NCI-H345 treated with DMSO at 0.1 percent for 48 hours (cell line): ENCODE data around the gene SETD2.
"Not testable (repeated sequence)": the region's sequence is repeated elsewhere in the genome, so short reads cannot be mapped to it uniquely, and the experiment has no call there.

Experiments used
- DNase-seq: peaks from one replicate; lab custom pipeline; 2025; ENCODE audit not compliant: unreplicated experiment; lab: John Stamatoyannopoulos, UW

Gene SETD2

DNA sequence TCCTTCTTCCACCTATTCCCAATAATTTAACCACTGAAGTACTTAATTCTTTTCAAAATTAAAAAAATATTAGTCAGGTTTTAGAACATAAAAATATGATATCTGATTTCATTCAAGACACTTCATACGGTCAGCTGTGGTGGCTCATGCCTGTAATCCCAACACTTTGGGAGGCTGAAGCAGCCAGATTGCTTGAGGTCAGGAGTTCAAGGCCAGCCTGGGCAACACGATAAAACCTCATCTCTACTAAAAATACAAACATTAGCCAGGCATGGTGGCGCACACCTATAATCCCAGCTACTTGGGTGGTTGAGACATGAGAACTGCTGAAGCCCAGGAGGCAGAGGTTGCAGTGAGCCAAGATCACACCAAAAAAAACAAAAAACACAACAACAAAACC is 127.8 kb downstream of the SETD2 start:
- DNase-seq: no peak

DNA sequence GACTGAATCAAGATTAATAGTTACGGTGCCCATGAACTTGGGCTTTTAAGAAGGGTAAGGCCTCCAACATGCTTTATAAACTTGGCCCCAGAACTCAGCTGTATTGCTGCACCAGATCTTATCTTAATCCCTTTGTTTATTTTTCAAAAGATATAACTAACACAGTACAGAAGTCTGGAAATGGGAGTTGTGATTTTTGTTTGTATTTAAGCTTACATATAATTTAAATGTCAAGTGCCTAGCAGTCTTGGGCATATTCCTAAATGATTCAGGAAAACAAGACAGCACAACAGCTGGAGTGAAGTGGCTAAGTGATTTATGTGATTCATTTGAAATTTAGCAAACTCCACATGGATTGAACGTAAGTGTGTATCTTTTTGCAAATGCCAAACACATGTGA is 128.3 kb downstream of the SETD2 start:
- no peak for DNase-seq

DNA sequence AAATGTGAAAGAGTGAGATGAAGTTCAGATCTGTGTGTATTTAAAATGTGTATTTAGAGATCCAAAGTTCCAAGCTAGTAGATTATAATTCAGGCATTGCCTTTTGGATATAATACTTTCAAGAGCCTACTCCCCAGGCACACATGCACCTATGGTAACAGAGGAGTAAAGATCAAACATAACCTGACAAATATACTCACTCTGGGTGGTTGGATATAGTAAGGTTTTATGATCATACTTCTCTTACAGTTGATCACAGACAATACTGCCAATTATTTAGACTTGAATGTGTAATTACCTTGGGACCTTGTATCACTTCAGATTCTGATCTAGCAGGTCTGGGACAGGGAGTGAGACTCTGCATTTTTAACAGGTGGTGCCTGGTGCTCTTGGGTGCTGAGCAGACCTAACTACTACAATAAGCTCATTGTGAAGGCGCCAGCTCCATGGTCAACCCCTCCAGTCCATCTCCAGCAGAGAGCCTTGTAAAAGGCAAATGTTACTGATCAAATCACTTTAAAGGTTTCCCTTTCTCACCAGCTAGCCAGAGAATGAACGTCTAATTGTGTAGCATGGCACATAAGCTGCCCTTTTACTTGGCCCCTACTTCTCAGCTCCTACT is 128.9 kb downstream of the SETD2 start:
- DNase-seq: no peak

DNA sequence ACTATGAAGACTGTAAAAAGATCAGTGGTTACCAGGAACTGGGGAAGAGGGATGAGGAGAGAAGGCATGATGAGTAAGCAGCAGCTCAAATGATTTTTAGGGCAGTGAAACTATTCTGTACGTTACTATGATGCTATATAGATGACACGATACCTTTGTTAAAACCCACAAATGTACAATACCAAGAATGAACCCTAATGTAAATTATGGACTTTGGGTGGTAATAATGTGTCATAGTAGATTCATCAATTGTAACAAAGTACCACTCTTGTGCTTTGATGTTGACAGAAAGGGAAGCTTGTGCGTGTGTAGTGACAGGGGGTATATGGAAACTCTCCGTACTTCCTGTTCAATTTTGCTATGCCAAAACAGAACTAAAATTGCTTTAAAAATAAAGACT is 132.9 kb downstream of the SETD2 start:
- DNase-seq: not testable (repeated sequence)

DNA sequence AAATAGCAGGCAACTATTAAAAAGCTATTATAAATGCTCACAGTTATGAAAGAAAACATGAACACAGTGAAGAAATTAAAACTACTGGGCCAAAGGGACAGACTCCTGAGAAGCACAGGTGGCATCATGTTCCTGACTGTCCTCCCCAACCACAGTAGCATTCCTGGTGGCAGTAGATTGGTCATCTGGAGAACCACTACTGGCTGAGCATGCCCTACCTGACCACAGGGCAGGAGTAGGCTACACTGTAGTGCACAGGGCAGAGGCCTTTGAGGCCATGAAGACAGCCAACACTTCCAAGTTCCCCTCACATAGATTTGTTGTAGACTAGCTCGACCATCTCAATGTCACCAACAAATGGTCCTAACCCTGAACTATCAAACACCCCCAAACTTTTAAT is 135.2 kb downstream of the SETD2 start:
- DNase-seq: no peak

DNA sequence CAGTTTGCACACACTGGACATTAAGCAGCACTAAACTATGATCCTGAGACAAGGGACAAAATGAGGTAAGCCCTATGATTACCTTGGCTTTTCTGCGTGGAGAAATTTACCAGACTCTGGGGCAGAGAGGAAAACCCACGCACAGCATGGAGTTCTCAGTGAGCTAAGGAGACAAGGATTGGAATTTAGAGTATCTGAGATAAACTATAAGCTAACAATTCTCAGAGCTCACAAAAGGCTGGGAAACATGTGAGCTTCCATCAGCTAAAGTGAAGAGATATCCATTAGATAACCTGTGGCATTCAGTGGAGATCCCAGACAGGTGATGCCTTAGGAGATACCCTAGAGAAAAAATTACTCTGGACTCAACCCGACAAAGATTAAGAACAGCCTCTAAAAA is 135.8 kb downstream of the SETD2 start:
- no peak for DNase-seq

DNA sequence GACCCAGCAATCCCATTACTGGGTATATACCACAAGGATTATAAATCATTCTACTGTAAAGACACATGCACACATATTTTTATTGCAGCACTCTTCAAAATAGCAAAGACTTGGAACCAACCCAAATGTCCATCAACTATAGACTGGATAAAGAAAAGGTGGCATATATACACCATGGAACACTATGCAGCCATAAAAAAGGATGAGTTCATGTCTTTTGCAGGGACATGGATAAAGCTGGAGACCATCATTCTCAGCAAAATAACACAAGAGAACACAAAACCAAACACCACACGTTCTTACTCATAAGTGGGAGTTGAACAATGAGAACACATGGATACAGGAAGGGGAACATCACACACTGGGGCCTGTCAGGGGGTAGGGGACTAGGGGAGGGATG is 137.5 kb downstream of the SETD2 start:
- not testable (repeated sequence) for DNase-seq

DNA sequence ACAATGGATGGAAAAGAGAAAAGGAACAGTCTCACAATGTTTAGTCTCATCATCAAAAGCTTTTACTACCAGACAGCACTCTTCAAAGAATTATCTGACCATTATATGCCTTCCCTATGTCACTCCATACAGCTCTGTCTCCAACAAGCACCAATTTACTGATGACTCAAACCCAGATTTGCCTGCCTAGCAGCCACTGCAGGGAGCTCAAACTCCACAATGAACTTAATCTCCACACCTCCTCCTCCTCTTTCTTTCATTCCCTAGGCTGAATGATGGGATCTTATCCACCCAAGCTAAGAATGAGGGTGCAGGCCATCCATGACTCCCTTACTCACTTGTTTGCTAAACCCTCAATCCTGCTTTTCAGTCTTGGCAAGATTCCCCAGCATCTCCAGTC is 139.0 kb downstream of the SETD2 start:
- DNase-seq: no peak

DNA sequence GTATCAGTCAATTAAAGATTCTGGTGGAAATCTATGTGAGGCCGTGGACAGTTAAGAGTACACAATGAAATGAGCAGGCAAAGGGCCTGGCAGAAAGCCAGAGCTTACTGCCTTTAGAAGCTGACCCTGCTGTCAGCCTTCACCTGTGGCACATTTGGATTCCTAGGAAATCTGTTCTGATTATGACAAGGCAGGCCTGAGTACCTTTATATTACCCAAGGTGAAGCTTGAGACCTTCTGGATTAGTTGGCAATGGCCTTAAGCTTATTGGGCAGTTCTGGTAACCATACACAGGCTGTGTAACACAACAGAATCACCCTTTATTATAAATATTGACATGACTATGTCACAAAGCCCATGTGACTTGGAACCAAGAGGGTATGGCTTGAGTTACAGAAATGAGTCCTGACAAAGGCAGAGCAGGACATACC is 141.3 kb downstream of the SETD2 start:
- DNase-seq: peak; percentile 1

DNA sequence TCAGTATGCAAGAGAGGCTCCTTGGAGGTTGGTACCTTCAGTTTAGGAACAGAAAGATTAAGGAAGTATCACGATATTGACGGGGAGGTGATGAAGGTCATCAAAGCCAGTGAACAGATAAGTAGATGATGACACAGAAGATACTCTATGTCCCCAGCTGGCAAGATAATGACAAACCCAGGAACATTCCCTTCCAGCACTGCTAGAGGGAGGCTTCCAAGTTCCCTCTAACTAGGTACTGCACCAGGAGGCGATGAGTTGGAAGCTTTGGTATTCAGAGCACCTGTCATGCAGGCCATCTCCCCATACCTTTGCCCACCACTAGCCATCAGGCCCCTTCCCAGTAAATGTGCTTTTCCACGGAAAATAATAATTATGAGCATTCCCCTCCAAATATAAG is 143.6 kb downstream of the SETD2 start:
- no peak for DNase-seq

DNA sequence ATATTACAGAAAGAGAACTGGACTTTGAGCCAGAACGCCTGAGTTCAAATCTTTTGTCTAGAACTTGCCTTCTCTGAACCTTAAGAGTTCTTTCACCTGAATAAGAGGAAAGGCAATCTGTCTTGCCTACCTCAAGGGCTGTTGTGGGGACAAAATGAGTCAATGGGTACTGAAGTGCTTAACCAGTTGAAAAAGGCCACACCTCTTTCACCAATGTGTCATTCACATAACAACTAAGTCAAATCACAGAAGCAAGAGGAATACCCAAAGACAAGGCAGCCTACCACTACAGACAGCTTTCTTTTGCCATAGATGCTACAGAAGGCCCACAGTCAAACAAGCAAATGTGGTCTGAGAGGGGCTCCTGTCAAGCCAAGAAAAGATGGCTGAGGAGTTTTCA is 144.7 kb downstream of the SETD2 start:
- no peak for DNase-seq

DNA sequence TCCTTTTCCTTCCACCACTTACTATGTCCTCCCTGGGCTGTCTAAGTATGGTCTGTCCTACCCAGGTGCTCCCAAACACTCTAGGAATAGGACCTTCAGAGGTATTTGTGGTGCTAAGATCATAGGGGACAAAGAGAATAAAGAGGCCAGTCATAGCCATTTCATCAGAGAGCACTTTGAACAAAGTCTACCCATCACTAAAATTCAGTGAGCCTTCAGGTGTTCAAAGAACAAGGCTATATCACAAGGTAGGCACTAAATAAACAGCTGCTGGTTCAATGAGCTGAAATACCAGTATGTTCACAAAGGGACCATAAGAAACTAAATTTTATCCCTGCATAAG is 145.7 kb downstream of the SETD2 start:
- DNase-seq: no peak

DNA sequence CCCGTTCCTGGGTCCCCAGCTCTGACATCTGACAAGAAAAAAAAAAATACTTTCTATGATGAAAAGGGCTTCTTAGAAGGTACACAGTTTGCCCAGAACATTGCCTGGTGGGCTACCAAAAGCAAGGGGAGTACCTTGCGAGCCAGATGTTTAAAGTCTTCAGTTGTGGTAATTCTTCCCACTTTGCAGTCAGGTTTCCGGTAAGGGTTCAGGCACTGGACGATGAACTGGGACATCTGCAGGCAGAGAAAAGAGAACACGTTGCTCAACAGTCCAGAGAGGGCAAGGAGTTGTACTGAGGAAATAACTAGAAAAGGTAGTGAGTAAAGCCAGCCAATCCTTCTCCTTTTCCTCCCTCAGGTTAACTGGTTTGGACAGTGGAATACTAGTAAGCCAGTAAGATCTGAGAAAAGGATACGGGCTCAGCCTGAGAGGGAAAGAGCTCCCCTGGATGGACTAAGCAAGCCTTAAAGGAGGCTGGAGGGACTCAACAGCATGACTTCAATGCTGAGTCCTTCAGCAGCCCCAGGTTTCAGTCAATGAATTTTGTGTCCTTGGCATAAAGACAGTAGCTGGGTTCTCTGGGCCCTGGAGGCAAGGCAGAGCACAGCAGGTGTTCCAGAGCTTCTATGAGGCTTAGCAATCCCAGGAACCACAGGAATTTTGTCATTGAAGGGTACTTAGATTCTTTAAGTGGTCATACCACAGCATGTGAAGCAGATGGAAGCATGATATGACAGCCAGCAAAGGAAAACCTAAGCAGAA is 146.2 kb downstream of the SETD2 start:
- DNase-seq: no peak

DNA sequence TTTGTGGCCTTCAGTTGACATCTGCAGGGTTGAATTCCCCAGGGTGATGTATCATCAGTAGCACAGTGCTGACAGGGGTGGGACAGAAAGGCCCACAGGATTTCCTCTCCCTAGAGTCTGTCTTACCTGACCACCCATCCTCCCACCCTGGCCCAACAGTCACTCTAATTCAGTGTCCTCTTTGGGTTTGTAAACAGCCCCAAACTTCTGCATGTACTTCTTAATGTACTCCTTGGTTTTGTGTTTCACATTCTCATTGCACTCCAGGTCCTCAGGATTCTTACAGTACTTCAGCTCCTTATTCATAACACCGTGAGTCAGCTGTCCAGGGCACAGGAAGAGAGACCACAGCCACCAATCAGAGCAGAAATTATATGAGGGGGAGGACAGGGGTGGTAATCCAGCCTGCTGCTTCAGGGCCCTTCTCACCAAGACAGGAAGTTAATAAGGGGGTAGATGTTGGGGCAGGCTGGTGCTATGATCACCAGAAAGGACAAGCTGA is 146.9 kb downstream of the SETD2 start:
- DNase-seq: no peak

DNA sequence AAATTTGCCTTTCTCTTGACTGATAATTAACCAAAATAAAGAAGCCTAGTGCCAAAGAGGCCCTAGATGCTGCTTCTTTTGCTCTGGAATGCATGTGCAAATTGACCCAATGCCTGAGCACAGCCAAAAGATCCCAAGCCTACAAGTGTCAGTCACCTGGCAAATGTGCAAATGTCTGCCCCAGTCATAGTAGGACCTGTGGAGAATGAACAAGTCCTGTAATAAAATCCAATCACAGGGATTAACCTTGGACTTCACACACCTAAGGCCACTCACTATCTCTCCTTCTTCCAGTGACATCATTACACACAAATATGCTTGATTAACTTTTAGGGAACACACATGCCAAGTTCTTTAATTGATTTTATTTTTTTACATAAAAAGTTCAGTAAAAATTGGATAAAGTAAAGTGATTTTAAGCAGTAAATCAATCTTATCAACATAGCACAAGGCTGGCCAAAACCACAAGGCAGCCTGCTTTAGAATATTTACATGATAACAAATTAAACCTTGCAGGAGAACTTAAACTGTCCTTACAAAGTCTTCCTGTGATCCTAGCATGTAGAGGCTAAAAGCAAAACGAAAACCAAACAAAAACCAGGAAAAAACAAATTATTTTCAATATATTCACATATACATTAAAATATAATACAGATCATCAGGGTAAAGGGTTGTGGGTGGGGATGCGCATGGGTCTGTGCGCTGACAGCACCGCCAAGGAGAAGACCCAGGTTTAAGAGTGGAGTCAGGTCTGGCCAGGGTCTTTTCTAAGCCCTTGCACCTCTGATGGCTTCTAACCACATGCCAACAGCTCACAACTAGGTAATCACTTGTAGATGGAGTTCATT is 147.6 kb downstream of the SETD2 start:
- no peak for DNase-seq

DNA sequence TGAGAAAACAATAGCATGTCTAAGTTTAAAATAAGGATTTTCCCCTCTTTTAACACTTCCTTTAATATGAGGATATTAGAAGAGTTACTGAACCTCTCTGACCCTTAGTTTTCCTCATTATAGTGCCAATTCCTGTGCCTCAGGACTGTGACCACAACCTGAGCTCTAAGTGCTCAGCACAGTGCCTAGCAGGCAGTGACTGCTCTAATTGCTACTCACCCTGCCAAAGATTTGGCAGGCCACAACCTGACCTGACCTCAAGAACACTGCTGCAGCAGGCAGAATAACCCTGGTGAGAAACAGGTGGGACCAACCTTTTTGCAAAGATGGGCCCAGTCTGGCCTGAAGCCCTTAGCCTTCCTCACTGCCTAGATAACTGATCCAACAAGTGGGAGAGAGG is 148.8 kb downstream of the SETD2 start:
- no peak for DNase-seq

DNA sequence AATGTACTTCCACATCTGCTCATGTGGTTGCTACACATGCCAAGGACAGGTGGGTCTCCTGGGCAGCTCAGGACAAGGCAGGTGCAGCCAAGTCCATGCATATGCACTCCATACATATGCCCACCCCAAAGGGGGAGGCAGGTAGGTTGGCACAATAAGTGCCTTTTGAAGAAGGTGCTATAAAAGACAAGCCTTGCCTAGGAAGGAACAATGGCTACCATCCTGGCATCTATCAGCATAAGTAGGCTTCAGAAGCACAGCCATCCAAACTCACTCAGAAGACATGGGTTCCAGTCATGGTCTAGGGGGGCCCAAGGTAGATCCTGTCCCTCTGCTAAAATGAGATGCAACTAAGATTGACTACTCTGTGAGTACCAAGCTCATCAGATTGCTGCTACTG is 149.9 kb downstream of the SETD2 start:
- no peak for DNase-seq

DNA sequence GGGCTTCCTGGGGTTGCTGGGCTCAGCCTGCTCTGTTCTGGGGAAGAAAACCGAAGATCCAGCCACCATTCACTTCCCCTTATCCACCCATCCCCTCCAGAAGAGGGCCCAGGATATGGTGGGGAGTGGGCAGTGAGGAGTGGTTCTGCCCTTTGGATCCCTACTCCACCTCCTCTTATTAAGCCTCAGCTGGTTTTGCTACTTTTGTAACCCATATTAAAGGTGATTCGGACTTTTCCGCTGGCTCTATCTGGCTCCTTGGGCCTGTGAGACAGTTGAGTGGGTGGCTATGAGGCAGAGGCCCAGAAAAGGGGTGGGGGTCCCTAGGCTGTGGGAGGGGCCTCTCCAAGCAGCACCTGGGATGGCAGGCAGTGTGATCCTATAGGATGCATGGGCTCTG is 150.7 kb downstream of the SETD2 start:
- DNase-seq: no peak

DNA sequence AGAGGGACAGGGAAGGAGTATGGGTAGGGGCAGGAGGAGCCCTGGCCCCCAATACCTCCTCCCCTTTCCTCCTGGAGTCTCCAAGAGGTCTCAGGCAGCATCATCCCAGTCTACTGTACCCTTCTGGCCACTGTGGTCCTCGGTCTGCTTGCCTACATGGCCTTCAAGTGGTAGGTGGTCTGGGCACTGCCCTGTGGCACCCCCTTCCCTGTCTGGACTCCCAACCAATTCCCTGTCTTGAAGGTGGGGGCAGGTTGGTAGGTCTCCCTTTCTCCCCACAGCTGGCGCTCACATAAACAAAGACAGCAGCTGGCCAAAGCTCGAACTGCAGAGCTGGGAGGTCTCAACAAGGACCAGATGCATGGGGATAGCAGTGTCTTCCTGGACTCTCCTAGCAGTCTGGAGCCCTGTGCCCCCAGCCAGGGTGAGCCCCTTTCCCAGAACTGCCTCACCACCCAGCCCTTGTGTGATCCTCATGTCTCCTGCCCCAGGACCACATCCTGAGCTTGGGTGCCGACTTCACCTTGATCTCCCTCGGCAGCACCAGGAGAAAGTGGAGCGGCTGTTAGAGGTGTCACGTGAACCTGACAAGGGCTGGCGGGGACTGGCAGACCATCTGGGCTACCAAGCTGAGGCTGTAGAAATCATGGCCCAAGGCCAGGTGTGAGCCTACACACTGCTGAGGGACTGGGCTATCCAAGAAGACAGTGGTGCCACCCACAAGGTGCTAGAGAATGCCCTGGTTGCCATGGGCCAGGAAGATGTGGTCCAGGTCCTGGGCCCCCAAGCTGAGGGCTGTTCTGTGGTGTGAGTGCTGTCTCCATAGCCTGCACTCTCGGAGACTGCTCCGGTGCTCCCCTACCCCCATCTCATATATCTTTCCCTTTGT is 151.3 kb downstream of the SETD2 start:
- DNase-seq: no peak

DNA sequence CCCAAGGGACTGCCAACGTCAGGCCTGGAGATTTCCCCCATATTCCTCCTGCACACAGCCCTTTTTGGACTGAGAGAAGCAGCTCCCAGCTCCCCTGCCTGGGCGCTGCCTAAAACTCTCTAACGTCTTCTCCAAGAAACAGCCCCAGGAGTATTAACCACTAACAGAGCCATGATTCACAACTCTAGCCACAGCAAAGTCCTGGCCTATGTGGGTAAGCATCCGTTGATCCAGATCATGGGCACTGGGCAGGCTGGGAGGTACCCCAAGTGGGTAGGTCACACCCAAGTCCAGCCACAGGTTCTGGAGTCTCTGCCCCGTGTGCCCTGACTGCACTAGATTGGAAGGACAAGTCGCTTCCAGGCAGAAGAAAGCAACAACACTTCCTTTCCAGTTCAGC is 152.5 kb downstream of the SETD2 start:
- no peak for DNase-seq

DNA sequence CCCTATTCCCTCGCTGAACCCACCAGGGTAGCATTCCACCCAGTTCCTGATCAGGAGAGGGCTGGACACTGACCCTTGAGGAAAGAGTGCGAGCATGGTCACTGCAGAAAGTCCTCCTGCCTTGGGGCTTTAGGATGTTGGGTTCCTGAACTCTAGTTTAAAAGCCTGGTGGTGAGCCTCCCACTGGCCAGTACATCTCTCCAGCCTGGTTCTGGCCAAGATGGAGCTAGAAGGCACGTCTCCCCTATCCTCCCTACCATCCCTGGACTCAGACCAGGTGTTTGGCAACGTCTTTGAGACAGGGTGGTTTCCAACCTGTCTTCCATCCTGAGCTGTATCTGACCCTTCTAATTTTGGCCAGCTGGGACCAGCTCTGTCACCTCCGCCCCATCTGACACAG is 153.0 kb downstream of the SETD2 start:
- no peak for DNase-seq
